ENCODE results near the gene ST8SIA5. TPM values are rescaled to one million over a fixed set of nuclear protein-coding genes. Genes with fewer than 3 reads are reported as not detected.

ST8SIA5 gene
- total RNA-seq, 2 experiments from 2014 or later: 0.08 TPM; not detected in 1

GRCh38 chr18:46642561-46642960 lies 114.3 kb downstream of the ST8SIA5 start:
- Histone ChIP-seq H3K4me1 (ENCODE audit: insufficient read depth, low read length) (no peaks in the 10 kb centered on the region), H3K36me3 (ENCODE audit: insufficient read depth, low read length) (no peaks in the 10 kb centered on the region), H3K27me3 (ENCODE audit: control insufficient read depth in 1 of 2, insufficient read depth in 2 of 2, low read length in 2 of 2) (peaks cover 0 to 3% of the 10 kb centered on the region in 2 experiments), H3K9me3 (ENCODE audit: control insufficient read depth in 1 of 2, insufficient read depth in 1 of 2, low read length in 2 of 2) (no peaks in the 10 kb centered on the region), H3K27ac (ENCODE audit: low read depth in 1 of 2, low read length in 2 of 2) (no peak overlapping the region), H3K4me3 (ENCODE audit: low read length) (no peak overlapping the region)
- Mint-ChIP-seq H3K27me3 (no peaks in the 10 kb centered on the region), H3K9me3 (no peaks in the 10 kb centered on the region), H3K27ac (no peak overlapping the region), H3K36me3 (ENCODE audit: low read depth) (no peaks in the 10 kb centered on the region), H3K4me1 (ENCODE audit: low read depth) (no peaks in the 10 kb centered on the region), H3K4me3 (no peak overlapping the region)
- intact Hi-C loops (cut with DNase I, micrococcal nuclease): no loop called here
- ChIA-PET POLR2A (no interaction called here), CTCF (no interaction called here)
- DNase-seq (no peak), ATAC-seq (ENCODE audit: poor library complexity) (no peak)
- TF ChIP-seq, protein P1, sequence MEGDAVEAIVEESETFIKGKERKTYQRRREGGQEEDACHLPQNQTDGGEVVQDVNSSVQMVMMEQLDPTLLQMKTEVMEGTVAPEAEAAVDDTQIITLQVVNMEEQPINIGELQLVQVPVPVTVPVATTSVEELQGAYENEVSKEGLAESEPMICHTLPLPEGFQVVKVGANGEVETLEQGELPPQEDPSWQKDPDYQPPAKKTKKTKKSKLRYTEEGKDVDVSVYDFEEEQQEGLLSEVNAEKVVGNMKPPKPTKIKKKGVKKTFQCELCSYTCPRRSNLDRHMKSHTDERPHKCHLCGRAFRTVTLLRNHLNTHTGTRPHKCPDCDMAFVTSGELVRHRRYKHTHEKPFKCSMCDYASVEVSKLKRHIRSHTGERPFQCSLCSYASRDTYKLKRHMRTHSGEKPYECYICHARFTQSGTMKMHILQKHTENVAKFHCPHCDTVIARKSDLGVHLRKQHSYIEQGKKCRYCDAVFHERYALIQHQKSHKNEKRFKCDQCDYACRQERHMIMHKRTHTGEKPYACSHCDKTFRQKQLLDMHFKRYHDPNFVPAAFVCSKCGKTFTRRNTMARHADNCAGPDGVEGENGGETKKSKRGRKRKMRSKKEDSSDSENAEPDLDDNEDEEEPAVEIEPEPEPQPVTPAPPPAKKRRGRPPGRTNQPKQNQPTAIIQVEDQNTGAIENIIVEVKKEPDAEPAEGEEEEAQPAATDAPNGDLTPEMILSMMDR (IDR thresholded peaks at IDR 0.05): no peak

DNA sequence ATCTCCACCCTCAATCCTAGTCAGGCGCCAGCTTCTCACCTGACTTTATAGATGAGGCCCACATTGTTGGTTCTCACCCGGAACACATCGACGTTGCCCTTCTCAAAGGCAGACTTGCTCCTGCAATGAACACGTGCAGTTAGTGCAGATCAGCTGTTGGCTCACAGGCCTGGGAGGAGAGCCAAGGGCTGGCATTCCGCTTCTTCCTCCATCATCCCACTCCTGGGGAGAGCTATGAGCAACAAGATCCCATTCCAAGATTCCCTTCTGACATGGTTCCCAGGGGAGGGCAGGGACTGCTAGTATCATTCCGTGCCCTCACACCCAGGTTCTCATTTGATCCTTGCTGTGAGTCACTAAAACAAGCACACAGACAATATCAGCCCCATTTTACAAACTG lies 114.9 kb downstream of the ST8SIA5 start:
- no peaks in the 10 kb centered on the region for H3K9me3 Mint-ChIP-seq
- H3K9me3 ChIP-seq (ENCODE audit: control insufficient read depth in 1 of 2, insufficient read depth in 1 of 2, low read length in 2 of 2): no peaks in the 10 kb centered on the region
- no peak overlapping the region for H3K27ac ChIP-seq (ENCODE audit: low read depth in 1 of 2, low read length in 2 of 2)
- H3K36me3 ChIP-seq (ENCODE audit: insufficient read depth, low read length): no peaks in the 10 kb centered on the region
- no peaks in the 10 kb centered on the region for H3K4me1 ChIP-seq (ENCODE audit: insufficient read depth, low read length)
- no peaks in the 10 kb centered on the region for H3K36me3 Mint-ChIP-seq (ENCODE audit: low read depth)
- H3K27ac Mint-ChIP-seq: no peak overlapping the region
- H3K4me3 ChIP-seq (ENCODE audit: low read length): no peak overlapping the region
- no peaks in the 10 kb centered on the region for H3K4me1 Mint-ChIP-seq (ENCODE audit: low read depth)
- POLR2A ChIA-PET: no interaction called here
- CTCF ChIA-PET: no interaction called here
- TF ChIP-seq, protein P1 (IDR thresholded peaks at IDR 0.05): no peak
- no peaks in the 10 kb centered on the region for H3K27me3 Mint-ChIP-seq
- ATAC-seq (ENCODE audit: poor library complexity): no peak
- H3K27me3 ChIP-seq (ENCODE audit: control insufficient read depth in 1 of 2, insufficient read depth in 2 of 2, low read length in 2 of 2): peaks cover 0 to 3% of the 10 kb centered on the region in 2 experiments
- no peak overlapping the region for H3K4me3 Mint-ChIP-seq
- intact Hi-C loops (cut with DNase I, micrococcal nuclease): no loop called here
- no peak for DNase-seq

DNA sequence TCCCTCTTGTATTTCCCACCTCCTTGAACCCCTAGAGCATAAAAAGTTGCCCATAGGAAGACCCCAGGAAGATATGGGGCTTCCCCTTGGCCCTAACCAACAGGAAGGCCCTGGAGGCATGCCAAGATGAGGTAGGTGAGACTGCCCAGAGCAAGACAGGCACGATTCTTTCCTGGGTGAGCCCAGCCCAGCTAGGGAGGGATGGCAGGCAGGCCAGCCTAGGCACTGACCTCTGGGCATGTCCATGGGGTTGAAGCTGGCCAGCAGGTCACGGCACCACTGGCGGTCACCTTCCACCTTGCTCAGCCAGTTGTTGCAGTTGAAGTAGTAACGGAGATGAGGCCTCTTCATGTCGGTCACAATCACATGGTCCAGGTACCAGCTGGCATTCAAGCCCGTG lies 117.5 kb downstream of the ST8SIA5 start:
- ChIA-PET POLR2A (no interaction called here), CTCF (no interaction called here)
- no peaks in the 10 kb centered on the region for H3K4me1 Mint-ChIP-seq (ENCODE audit: low read depth)
- Histone ChIP-seq H3K27me3 (ENCODE audit: control insufficient read depth in 1 of 2, insufficient read depth in 2 of 2, low read length in 2 of 2) (peaks cover 0 to 3% of the 10 kb centered on the region in 2 experiments), H3K4me3 (ENCODE audit: low read length) (no peak overlapping the region), H3K36me3 (ENCODE audit: insufficient read depth, low read length) (no peaks in the 10 kb centered on the region), H3K9me3 (ENCODE audit: control insufficient read depth in 1 of 2, insufficient read depth in 1 of 2, low read length in 2 of 2) (no peaks in the 10 kb centered on the region), H3K4me1 (ENCODE audit: insufficient read depth, low read length) (no peaks in the 10 kb centered on the region), H3K27ac (ENCODE audit: low read depth in 1 of 2, low read length in 2 of 2) (no peak overlapping the region)
- no peak overlapping the region for H3K27ac Mint-ChIP-seq
- no peaks in the 10 kb centered on the region for H3K9me3 Mint-ChIP-seq
- H3K27me3 Mint-ChIP-seq: no peaks in the 10 kb centered on the region
- H3K36me3 Mint-ChIP-seq (ENCODE audit: low read depth): no peaks in the 10 kb centered on the region
- intact Hi-C loops (cut with DNase I, micrococcal nuclease): no loop called here
- TF ChIP-seq, protein P1 (IDR thresholded peaks at IDR 0.05): no peak
- ATAC-seq (ENCODE audit: poor library complexity) (no peak), DNase-seq (no peak)
- H3K4me3 Mint-ChIP-seq: no peak overlapping the region
